Left ventricle myocardium superior (tissue), 1 donor: ENCODE measurements around the gene BCKDHA. TPM values are rescaled to one million over a fixed set of nuclear protein-coding genes. Genes with fewer than 3 reads are reported as not detected.
"Not testable (repeated sequence)": the region's sequence is repeated elsewhere in the genome, so short reads cannot be mapped to it uniquely, and the experiment has no call there.

ENCODE experiments used
- ATAC-seq: fragments of 200-7000 bp; cut with Tn5 transposase; one replicate; pipeline ENCODE4 v1.9.1; 2020; ENCODE audit warnings: mild to moderate bottlenecking, moderate library complexity
- DNase-seq: peaks from one replicate; pipeline ENCODE4 v3.0.0-alpha.2; 2020
- intact Hi-C: fragments of 100-400 bp; cut with micrococcal nuclease; formaldehyde crosslinking; loops from one replicate; pipeline ENCODE4 v1.11.0; 2022
- total RNA-seq: library from RNA; stranded (reverse); fragmentation: NEBNext Ultra II Directional; extraction: Animal tissue kit (Norgen Biotek cat#: 25700); gene quantifications from one replicate; pipeline ENCODE4 v1.2.1, GENCODE V29; 2021
- donor health status: DM: no; HTN: yes; CAD: no; lungs with severe emphysema.

BCKDHA gene
- total RNA-seq, 1 donor from 2014 or later = 49.2 TPM

GRCh38 chr19:41399525-41399924 is 1.9 kb downstream of the BCKDHA start:
- intact Hi-C loops = no loop called here
- ATAC-seq (no peak), DNase-seq (no peak)

GRCh38 chr19:41401483-41401882 is 3.9 kb downstream of the BCKDHA start:
- intact Hi-C loops = no loop called here
- no peak for ATAC-seq

GRCh38 chr19:41402010-41402409 is 4.4 kb downstream of the BCKDHA start:
- DNase-seq (no peak), ATAC-seq (no peak)
- intact Hi-C loops = no loop called here

More at GRCh38 chr19:41401483-41401882, 3.9 kb downstream of the BCKDHA start:
- DNase-seq = no peak

GRCh38 chr19:41403181-41403970 is 5.8 kb downstream of the BCKDHA start:
- DNase-seq = no peak
- no peak for ATAC-seq
- intact Hi-C loops = no loop called here

GRCh38 chr19:41405776-41406175 is 8.2 kb downstream of the BCKDHA start:
- no peak for DNase-seq

GRCh38 chr19:41407271-41407670 is 9.7 kb downstream of the BCKDHA start:
- peak; percentile 52 for DNase-seq
- peak; percentile 7 for ATAC-seq
- intact Hi-C loops = no loop called here

More at GRCh38 chr19:41405776-41406175, 8.2 kb downstream of the BCKDHA start:
- ATAC-seq = peak; percentile 15
- intact Hi-C loops = no loop called here

GRCh38 chr19:41408256-41408655 is 10.6 kb downstream of the BCKDHA start:
- peak; percentile 18 for ATAC-seq
- intact Hi-C loops = no loop called here
- DNase-seq = no peak

- DNase-seq, intact Hi-C loops, ATAC-seq: not testable (repeated sequence)
These were observed 11.2 kb downstream of the BCKDHA start for GRCh38 chr19:41408846-41409245.

GRCh38 chr19:41409288-41409687 is 11.7 kb downstream of the BCKDHA start:
- ATAC-seq (peak; percentile 78), DNase-seq (no peak)
- intact Hi-C loops = no loop called here

GRCh38 chr19:41410336-41411054 is 12.9 kb downstream of the BCKDHA start:
- intact Hi-C loops = no loop called here
- DNase-seq = no peak

GRCh38 chr19:41411100-41411967 is 13.7 kb downstream of the BCKDHA start:
- intact Hi-C loops = no loop called here
- peak; percentile 8 for ATAC-seq
- no peak for DNase-seq

More at GRCh38 chr19:41410336-41411054, 12.9 kb downstream of the BCKDHA start:
- no peak for ATAC-seq

GRCh38 chr19:41411968-41412265 is 14.3 kb downstream of the BCKDHA start:
- ATAC-seq (peak; percentile 82), DNase-seq (peak; percentile 87)
- intact Hi-C loops = no loop called here

GRCh38 chr19:41412953-41413352 is 15.3 kb downstream of the BCKDHA start:
- intact Hi-C loops = no loop called here
- DNase-seq (no peak), ATAC-seq (no peak)

- intact Hi-C loops = no loop called here
- ATAC-seq = no peak
These were observed 16.3 kb downstream of the BCKDHA start for GRCh38 chr19:41413947-41414346.

GRCh38 chr19:41414461-41414860 is 16.8 kb downstream of the BCKDHA start:
- intact Hi-C loops = no loop called here
- ATAC-seq (no peak), DNase-seq (no peak)

More at GRCh38 chr19:41413947-41414346, 16.3 kb downstream of the BCKDHA start:
- no peak for DNase-seq

- ATAC-seq (no peak), DNase-seq (no peak)
- intact Hi-C loops = no loop called here
These were observed 17.5 kb downstream of the BCKDHA start for GRCh38 chr19:41415154-41415571.

- ATAC-seq = no peak
- intact Hi-C loops = no loop called here
- DNase-seq = no peak
These were observed 18.6 kb downstream of the BCKDHA start for GRCh38 chr19:41416194-41416674.

GRCh38 chr19:41420101-41420880 is 22.7 kb downstream of the BCKDHA start:
- no peak for DNase-seq
- peak; percentile 8 for ATAC-seq

GRCh38 chr19:41421314-41421713 is 23.7 kb downstream of the BCKDHA start:
- intact Hi-C loops = no loop called here
- DNase-seq (no peak), ATAC-seq (no peak)

More at GRCh38 chr19:41420101-41420880, 22.7 kb downstream of the BCKDHA start:
- intact Hi-C loops = no loop called here
